GM12891 (cell line): Measurements from ENCODE around the gene SFXN5.
"Not testable (repeated sequence)": the region's sequence is repeated elsewhere in the genome, so short reads cannot be mapped to it uniquely, and the experiment has no call there.

ENCODE experiments used
- DNase-seq: peaks from one replicate; pipeline ENCODE4 v3.0.0; 2011; ENCODE audit warnings: low spot score; ENCODE audit not compliant: insufficient read length
- FAIRE-seq: peaks from 2 replicates; lab custom pipeline; 2011; peaks lifted over from hg19 to GRCh38; lab: Jason Lieb, UNC
- PAX5 ChIP-seq: IDR thresholded peaks from 2 replicates; pipeline ENCODE4 v1.6.1; 2011; ENCODE audit warnings: low read length, moderate library complexity, mild to moderate bottlenecking; ENCODE audit not compliant: insufficient read depth, severe bottlenecking
- POLR2A ChIP-seq: IDR thresholded peaks from 2 replicates; pipeline ENCODE4 v1.6.1; 2011; ENCODE audit warnings: low read depth, low read length, control low read depth
- POLR2AphosphoS5 ChIP-seq: IDR thresholded peaks from 2 replicates; pipeline ENCODE4 v1.6.1; 2011; ENCODE audit warnings: low read depth, low read length, control low read depth
- POU2F2 ChIP-seq: IDR thresholded peaks from 2 replicates; pipeline ENCODE4 v1.6.1; 2011; ENCODE audit warnings: low read depth, mild to moderate bottlenecking, control low read depth, low read length, moderate library complexity
- SPI1 ChIP-seq: IDR thresholded peaks from 2 replicates; pipeline ENCODE4 v1.6.1; 2011; ENCODE audit warnings: low read depth, low read length, control low read depth
- TAF1 ChIP-seq: IDR thresholded peaks from 2 replicates; pipeline ENCODE4 v1.6.1; 2011; ENCODE audit warnings: low read depth, low read length, control low read depth

SFXN5 gene

GRCh38 chr2:73069855-73070642 lies 1.5 kb downstream of the SFXN5 start:
- no peak for DNase-seq
- FAIRE-seq, result no peak
- TF ChIP-seq TAF1, result no peak
- no peak for TF ChIP-seq SPI1
- no peak for TF ChIP-seq POLR2A
- no peak for TF ChIP-seq POLR2AphosphoS5
- TF ChIP-seq PAX5, result no peak
- no peak for TF ChIP-seq POU2F2

GRCh38 chr2:73069041-73069854 lies 2.3 kb downstream of the SFXN5 start:
- DNase-seq, result no peak
- FAIRE-seq, result no peak
- TF ChIP-seq SPI1, result no peak
- no peak for TF ChIP-seq POU2F2
- TF ChIP-seq PAX5, result no peak
- no peak for TF ChIP-seq POLR2A
- TF ChIP-seq POLR2AphosphoS5, result no peak
- TF ChIP-seq TAF1, result no peak

- no peak for FAIRE-seq
- no peak for DNase-seq
- no peak for TF ChIP-seq SPI1
- no peak for TF ChIP-seq PAX5
- TF ChIP-seq POU2F2, result no peak
- TF ChIP-seq POLR2A, result no peak
- TF ChIP-seq POLR2AphosphoS5, result no peak
- TF ChIP-seq TAF1, result no peak
These were observed 3.4 kb downstream of the SFXN5 start for GRCh38 chr2:73068147-73068546.

- DNase-seq (no peak), FAIRE-seq (no peak)
- TF ChIP-seq POLR2A (no peak), PAX5 (no peak), TAF1 (no peak), POLR2AphosphoS5 (no peak), POU2F2 (no peak), SPI1 (no peak)
These were observed 4.5 kb downstream of the SFXN5 start for GRCh38 chr2:73067043-73067442.

GRCh38 chr2:73065070-73065469 lies 6.4 kb downstream of the SFXN5 start:
- not testable (repeated sequence) for FAIRE-seq, DNase-seq

GRCh38 chr2:73063909-73064875 lies 7.3 kb downstream of the SFXN5 start:
- no peak for FAIRE-seq
- no peak for DNase-seq

GRCh38 chr2:73063472-73063871 lies 8.0 kb downstream of the SFXN5 start:
- DNase-seq, result no peak
- no peak for FAIRE-seq
- TF ChIP-seq PAX5, result no peak
- TF ChIP-seq SPI1, result no peak
- no peak for TF ChIP-seq POLR2A
- no peak for TF ChIP-seq TAF1
- no peak for TF ChIP-seq POLR2AphosphoS5
- TF ChIP-seq POU2F2, result no peak

More at GRCh38 chr2:73063909-73064875, 7.3 kb downstream of the SFXN5 start:
- TF ChIP-seq TAF1 (no peak), SPI1 (no peak), POU2F2 (no peak), POLR2A (no peak), PAX5 (no peak), POLR2AphosphoS5 (no peak)

- TF ChIP-seq POU2F2 (no peak), POLR2AphosphoS5 (no peak), PAX5 (no peak), TAF1 (no peak), SPI1 (no peak), POLR2A (no peak)
- FAIRE-seq (no peak), DNase-seq (no peak)
These were observed 12.4 kb downstream of the SFXN5 start for GRCh38 chr2:73059106-73059505.

GRCh38 chr2:73054980-73055379 lies 16.5 kb downstream of the SFXN5 start:
- TF ChIP-seq SPI1 (no peak), PAX5 (no peak), POLR2AphosphoS5 (no peak), POLR2A (no peak), TAF1 (no peak), POU2F2 (no peak)
- DNase-seq (no peak), FAIRE-seq (no peak)
